Astrocyte (in vitro differentiated cells and primary cell): Measurements from ENCODE around the gene MADCAM1. TPM values are rescaled to one million over a fixed set of nuclear protein-coding genes. Genes with fewer than 3 reads are reported as not detected.
A peak's percentile ranks its signal among the peaks of the same experiment; 100 is the strongest.

ENCODE experiments used
- DNase-seq: peaks from one replicate; pipeline ENCODE4 v3.0.0-alpha.2; 2010; ENCODE audit warnings: low read depth
- FAIRE-seq: peaks from 2 replicates; lab custom pipeline; 2011; peaks lifted over from hg19 to GRCh38; lab: Jason Lieb, UNC
- H2AFZ ChIP-seq: 2 replicates; pipeline ENCODE4 v1.6.0; 2012; ENCODE audit warnings: low read depth, low read length, inconsistent platforms
- H3K27ac ChIP-seq: 2 replicates; pipeline ENCODE4 v1.5.1; 2011; ENCODE audit warnings: low read depth, low read length, inconsistent platforms
- H3K27me3 ChIP-seq: 2 replicates; pipeline ENCODE4 v1.6.0; 2011; ENCODE audit warnings: low read length, inconsistent platforms; ENCODE audit not compliant: insufficient read depth
- H3K36me3 ChIP-seq: 2 replicates; pipeline ENCODE4 v1.5.1; 2011; ENCODE audit warnings: low read length, inconsistent platforms; ENCODE audit not compliant: insufficient read depth
- H3K4me1 ChIP-seq: 2 replicates; pipeline ENCODE4 v1.5.1; 2011; ENCODE audit warnings: low read length, inconsistent platforms; ENCODE audit not compliant: insufficient read depth
- H3K4me2 ChIP-seq: 2 replicates; pipeline ENCODE4 v1.6.0; 2012; ENCODE audit warnings: low read length, inconsistent platforms
- H3K4me3 ChIP-seq: 2 replicates; pipeline ENCODE4 v1.5.1; 2011; ENCODE audit warnings: low read depth, mild to moderate bottlenecking, low read length, inconsistent platforms; ENCODE audit not compliant: insufficient read depth
- H3K79me2 ChIP-seq: 2 replicates; pipeline ENCODE4 v1.6.0; 2012; ENCODE audit warnings: mild to moderate bottlenecking, low read length, inconsistent platforms; ENCODE audit not compliant: insufficient read depth
- H3K9ac ChIP-seq: 2 replicates; pipeline ENCODE4 v1.6.0; 2012; ENCODE audit warnings: mild to moderate bottlenecking, low read length, inconsistent platforms
- H3K9me3 ChIP-seq: 2 replicates; pipeline ENCODE4 v1.5.1; 2012; ENCODE audit warnings: low read depth, mild to moderate bottlenecking, low read length, inconsistent platforms; ENCODE audit not compliant: insufficient read depth
- H4K20me1 ChIP-seq: 2 replicates; pipeline ENCODE4 v1.6.0; 2012; ENCODE audit warnings: low read length, inconsistent platforms; ENCODE audit not compliant: insufficient read depth
- H3K27ac Mint-ChIP-seq: one replicate; pipeline ENCODE4 v1.8.0; 2021; ENCODE audit warnings: mild to moderate bottlenecking, mixed read lengths; ENCODE audit not compliant: unreplicated experiment
- H3K27me3 Mint-ChIP-seq: one replicate; pipeline ENCODE4 v1.8.0; 2021; ENCODE audit warnings: low read depth, mixed read lengths; ENCODE audit not compliant: unreplicated experiment
- H3K36me3 Mint-ChIP-seq: one replicate; pipeline ENCODE4 v1.8.0; 2021; ENCODE audit warnings: low read depth, mixed read lengths; ENCODE audit not compliant: unreplicated experiment
- H3K4me1 Mint-ChIP-seq: one replicate; pipeline ENCODE4 v1.8.0; 2021; ENCODE audit warnings: low read depth, mixed read lengths; ENCODE audit not compliant: unreplicated experiment
- H3K4me3 Mint-ChIP-seq: one replicate; pipeline ENCODE4 v1.8.0; 2021; ENCODE audit warnings: mild to moderate bottlenecking, moderate library complexity, mixed read lengths; ENCODE audit not compliant: unreplicated experiment
- H3K9me3 Mint-ChIP-seq: one replicate; pipeline ENCODE4 v1.8.0; 2021; ENCODE audit warnings: mild to moderate bottlenecking, mixed read lengths; ENCODE audit not compliant: unreplicated experiment
- CTCF ChIP-seq: IDR thresholded peaks from 2 replicates; pipeline ENCODE4 v1.5.1; 2011; ENCODE audit warnings: low read depth, mild to moderate bottlenecking, inconsistent platforms, low read length, moderate library complexity; ENCODE audit not compliant: insufficient read depth
- EZH2 ChIP-seq: IDR thresholded peaks from 2 replicates; pipeline ENCODE4 v1.6.1; 2012; ENCODE audit warnings: mild to moderate bottlenecking, low read length, inconsistent platforms; ENCODE audit not compliant: insufficient read depth
- total RNA-seq: library from RNA; stranded (reverse); gene quantifications from 2 replicates; pipeline ENCODE4 v1.2.1, GENCODE V29; 2021

Gene MADCAM1
- total RNA-seq, 1 donor from 2014 or later, result 0.57 TPM

- DNase-seq (no peak), FAIRE-seq (no peak)
- TF ChIP-seq CTCF, result no peak
- TF ChIP-seq EZH2, result no peak
- H2AFZ ChIP-seq, result peak within 1 kb of the TSS; percentile 89
- Mint-ChIP-seq H3K27ac (peak within 1 kb of the TSS; percentile 99), H3K4me3 (peak within 1 kb of the TSS; percentile 94), H3K4me1 (peaks cover 11% of the 10 kb centered on the region), H3K36me3 (peaks cover 16% of the 10 kb centered on the region), H3K9me3 (peaks cover 2% of the 10 kb centered on the region), H3K27me3 (no peaks in the 10 kb centered on the region)
- peak within 1 kb of the TSS; percentile 99 for H3K4me2 ChIP-seq
- H3K9ac ChIP-seq, result peak within 1 kb of the TSS; percentile 88
- H3K9me3 ChIP-seq, result no peaks in the 10 kb centered on the region
- no peaks in the 10 kb centered on the region for H3K36me3 ChIP-seq
- no peaks in the 10 kb centered on the region for H4K20me1 ChIP-seq
- H3K4me3 ChIP-seq, result peak within 1 kb of the TSS; percentile 72
- peaks cover 24% of the 10 kb centered on the region for H3K4me1 ChIP-seq
- no peaks in the 10 kb centered on the region for H3K27me3 ChIP-seq
- H3K27ac ChIP-seq, result peak within 1 kb of the TSS; percentile 97
- H3K79me2 ChIP-seq, result peaks cover 15% of the 10 kb centered on the region
Observed at GRCh38 chr19:507286-508203, 11.3 kb downstream of the MADCAM1 start, which contains the start of gene TPGS1. TPGS1 (plus strand) TSS chr19:507497; CDS start chr19:507507, 10 bp downstream.

GRCh38 chr19:508204-509150, 12.2 kb downstream of the MADCAM1 start:
- peaks cover 4% of the 10 kb centered on the region for H4K20me1 ChIP-seq
- H3K4me3 ChIP-seq, result peak overlapping the region; percentile 72
- peak overlapping the region; percentile 99 for H3K4me2 ChIP-seq
- H3K27me3 Mint-ChIP-seq, result no peaks in the 10 kb centered on the region
- FAIRE-seq (no peak), DNase-seq (no peak)
- H3K4me1 ChIP-seq, result peaks cover 24% of the 10 kb centered on the region
- no peaks in the 10 kb centered on the region for H3K9me3 Mint-ChIP-seq
- peaks cover 11% of the 10 kb centered on the region for H3K4me1 Mint-ChIP-seq
- TF ChIP-seq EZH2, result no peak
- TF ChIP-seq CTCF, result no peak
- no peaks in the 10 kb centered on the region for H3K9me3 ChIP-seq
- H3K36me3 Mint-ChIP-seq, result peaks cover 16% of the 10 kb centered on the region
- H3K36me3 ChIP-seq, result no peaks in the 10 kb centered on the region
- H3K9ac ChIP-seq, result peak overlapping the region; percentile 88
- H2AFZ ChIP-seq, result peak overlapping the region; percentile 35
- no peaks in the 10 kb centered on the region for H3K27me3 ChIP-seq
- no peak overlapping the region for H3K27ac ChIP-seq
- peak overlapping the region; percentile 66 for H3K27ac Mint-ChIP-seq
- peaks cover 15% of the 10 kb centered on the region for H3K79me2 ChIP-seq
- peak overlapping the region; percentile 94 for H3K4me3 Mint-ChIP-seq
